ENCODE data around the gene RTL5.

The RTL5 gene

DNA sequence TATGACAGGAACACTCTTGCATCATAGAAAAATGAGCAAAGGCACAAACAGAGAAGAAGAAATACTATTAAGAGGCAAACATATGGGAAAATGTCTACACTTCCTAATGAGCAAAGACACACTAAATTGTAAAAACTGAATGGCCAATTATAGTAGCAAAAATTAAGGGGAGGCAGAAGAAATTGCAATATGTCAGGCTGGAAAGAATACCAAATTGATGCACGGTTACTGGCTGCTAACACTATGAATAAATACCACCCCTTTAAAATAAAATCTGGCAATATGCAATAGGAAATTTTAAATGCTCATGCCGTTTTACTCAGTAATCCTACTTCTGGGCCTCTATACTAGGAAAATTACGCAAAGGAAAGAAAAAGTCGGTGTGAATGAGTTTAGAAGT lies 33.8 kb upstream of the RTL5 start:
- Histone ChIP-seq H3K36me3 (ENCODE audit: low read depth) (no peaks in the 10 kb centered on the region), H3K9me3 (ENCODE audit: severe bottlenecking) (no peaks in the 10 kb centered on the region), H3K27me3 (ENCODE audit: insufficient read depth, poor library complexity, severe bottlenecking) (no peaks in the 10 kb centered on the region), H3K4me3 (ENCODE audit: severe bottlenecking) (no peak overlapping the region), H3K4me1 (ENCODE audit: insufficient read depth, poor library complexity, severe bottlenecking) (no peaks in the 10 kb centered on the region), H3K27ac (ENCODE audit: poor library complexity, severe bottlenecking) (no peak overlapping the region)
- ATAC-seq (ENCODE audit: low read depth) (no peak), DNase-seq (ENCODE audit: low spot score) (no peak)
- no peak for TF ChIP-seq CTCF (IDR thresholded peaks at IDR 0.05; ENCODE audit: poor library complexity, severe bottlenecking)

GRCh38 chrX:72159769-72160168 lies 28.1 kb upstream of the RTL5 start:
- H3K27me3 ChIP-seq (ENCODE audit: insufficient read depth, poor library complexity, severe bottlenecking) = no peaks in the 10 kb centered on the region
- H3K4me1 ChIP-seq (ENCODE audit: insufficient read depth, poor library complexity, severe bottlenecking) = no peaks in the 10 kb centered on the region
- DNase-seq (ENCODE audit: low spot score) (no peak), ATAC-seq (ENCODE audit: low read depth) (no peak)
- no peaks in the 10 kb centered on the region for H3K36me3 ChIP-seq (ENCODE audit: low read depth)
- H3K9me3 ChIP-seq (ENCODE audit: severe bottlenecking) = no peaks in the 10 kb centered on the region
- no peak for TF ChIP-seq CTCF (IDR thresholded peaks at IDR 0.05; ENCODE audit: poor library complexity, severe bottlenecking)
- no peak overlapping the region for H3K27ac ChIP-seq (ENCODE audit: poor library complexity, severe bottlenecking)
- no peak overlapping the region for H3K4me3 ChIP-seq (ENCODE audit: severe bottlenecking)

- Histone ChIP-seq H3K27ac (ENCODE audit: poor library complexity, severe bottlenecking) (no peak overlapping the region), H3K4me3 (ENCODE audit: severe bottlenecking) (no peak overlapping the region), H3K9me3 (ENCODE audit: severe bottlenecking) (no peaks in the 10 kb centered on the region), H3K36me3 (ENCODE audit: low read depth) (no peaks in the 10 kb centered on the region), H3K27me3 (ENCODE audit: insufficient read depth, poor library complexity, severe bottlenecking) (no peaks in the 10 kb centered on the region), H3K4me1 (ENCODE audit: insufficient read depth, poor library complexity, severe bottlenecking) (no peaks in the 10 kb centered on the region)
- ATAC-seq (ENCODE audit: low read depth) (no peak), DNase-seq (ENCODE audit: low spot score) (no peak)
- TF ChIP-seq CTCF (IDR thresholded peaks at IDR 0.05; ENCODE audit: poor library complexity, severe bottlenecking) = no peak
Measured at GRCh38 chrX:72158773-72159172, 27.1 kb upstream of the RTL5 start.

DNA sequence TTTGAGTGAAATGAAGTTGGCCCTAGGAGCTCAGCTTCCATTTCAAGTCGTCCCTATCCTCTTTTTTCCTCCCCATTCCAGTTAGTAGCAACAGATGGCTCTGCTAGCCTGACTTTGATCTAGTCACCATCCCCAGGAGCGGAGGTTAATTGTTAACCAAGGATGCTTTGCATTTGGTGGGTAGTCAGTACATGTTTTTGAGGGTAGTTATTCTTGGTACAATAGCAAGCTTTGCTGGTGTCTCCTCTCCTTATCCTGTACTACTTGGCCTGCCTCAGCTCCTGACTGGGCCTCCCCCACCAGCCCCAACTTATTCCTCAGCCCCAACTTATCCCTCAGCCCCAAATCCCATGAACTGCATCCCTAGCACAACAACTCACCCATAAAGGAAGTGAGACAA lies 14.8 kb upstream of the RTL5 start:
- DNase-seq (ENCODE audit: low spot score) (no peak), ATAC-seq (ENCODE audit: low read depth) (no peak)
- Histone ChIP-seq H3K27ac (ENCODE audit: poor library complexity, severe bottlenecking) (no peak overlapping the region), H3K27me3 (ENCODE audit: insufficient read depth, poor library complexity, severe bottlenecking) (no peaks in the 10 kb centered on the region), H3K4me1 (ENCODE audit: insufficient read depth, poor library complexity, severe bottlenecking) (no peaks in the 10 kb centered on the region), H3K9me3 (ENCODE audit: severe bottlenecking) (no peaks in the 10 kb centered on the region), H3K4me3 (ENCODE audit: severe bottlenecking) (no peak overlapping the region), H3K36me3 (ENCODE audit: low read depth) (no peaks in the 10 kb centered on the region)
- no peak for TF ChIP-seq CTCF (IDR thresholded peaks at IDR 0.05; ENCODE audit: poor library complexity, severe bottlenecking)

GRCh38 chrX:72145181-72145580 lies 13.5 kb upstream of the RTL5 start:
- Histone ChIP-seq H3K4me3 (ENCODE audit: severe bottlenecking) (no peak overlapping the region), H3K27ac (ENCODE audit: poor library complexity, severe bottlenecking) (no peak overlapping the region), H3K27me3 (ENCODE audit: insufficient read depth, poor library complexity, severe bottlenecking) (no peaks in the 10 kb centered on the region), H3K4me1 (ENCODE audit: insufficient read depth, poor library complexity, severe bottlenecking) (no peaks in the 10 kb centered on the region), H3K9me3 (ENCODE audit: severe bottlenecking) (no peaks in the 10 kb centered on the region), H3K36me3 (ENCODE audit: low read depth) (no peaks in the 10 kb centered on the region)
- no peak for TF ChIP-seq CTCF (IDR thresholded peaks at IDR 0.05; ENCODE audit: poor library complexity, severe bottlenecking)
- ATAC-seq (ENCODE audit: low read depth) (no peak), DNase-seq (ENCODE audit: low spot score) (no peak)
